ENCODE measurements around the gene POP7. TPM values are rescaled to one million over a fixed set of nuclear protein-coding genes. Genes with fewer than 3 reads are reported as not detected.
A peak's percentile ranks its signal among the peaks of the same experiment; 100 is the strongest.

POP7 gene
- total and polyA plus RNA-seq, 9 donors: 23.5 to 31.6 (median 25.4) TPM

GRCh38 chr7:100678291-100678984 lies 27.5 kb upstream of the POP7 start:
- no peak for DNase-seq
- Histone ChIP-seq H3K4me3 (ENCODE audit: low read length) (no peak overlapping the region), H3K27me3 (ENCODE audit: control insufficient read depth, insufficient read depth, low read length) (no peaks in the 10 kb centered on the region), H3K9me3 (replicated peaks; ENCODE audit: control insufficient read depth, low read depth, low read length) (no peaks in the 10 kb centered on the region), H3K36me3 (ENCODE audit: control insufficient read depth, insufficient read depth, low read length) (peaks cover 70% of the 10 kb centered on the region), H3K4me1 (ENCODE audit: control insufficient read depth, insufficient read depth, low read length) (peaks cover 28% of the 10 kb centered on the region), H3K27ac (ENCODE audit: low read length) (no peak overlapping the region)
- 70% methylated on average over 27 of the region's 35 CpGs for WGBS (ENCODE audit: insufficient coverage)

GRCh38 chr7:100679129-100679926 lies 26.6 kb upstream of the POP7 start:
- H3K36me3 ChIP-seq (ENCODE audit: control insufficient read depth, insufficient read depth, low read length): peaks cover 78% of the 10 kb centered on the region
- no peak overlapping the region for H3K27ac ChIP-seq (ENCODE audit: low read length)
- no peaks in the 10 kb centered on the region for H3K27me3 ChIP-seq (ENCODE audit: control insufficient read depth, insufficient read depth, low read length)
- no peak overlapping the region for H3K4me3 ChIP-seq (ENCODE audit: low read length)
- peaks cover 28% of the 10 kb centered on the region for H3K4me1 ChIP-seq (ENCODE audit: control insufficient read depth, insufficient read depth, low read length)
- no peaks in the 10 kb centered on the region for H3K9me3 ChIP-seq (replicated peaks; ENCODE audit: control insufficient read depth, low read depth, low read length)
- WGBS (ENCODE audit: insufficient coverage): 72% methylated on average over 9 of the region's 13 CpGs
- no peak for DNase-seq

- no peaks in the 10 kb centered on the region for H3K27me3 ChIP-seq (ENCODE audit: control insufficient read depth, insufficient read depth, low read length)
- H3K4me3 ChIP-seq (ENCODE audit: low read length): no peak overlapping the region
- no peaks in the 10 kb centered on the region for H3K9me3 ChIP-seq (replicated peaks; ENCODE audit: control insufficient read depth, low read depth, low read length)
- H3K36me3 ChIP-seq (ENCODE audit: control insufficient read depth, insufficient read depth, low read length): peaks cover 86% of the 10 kb centered on the region
- peak; percentile 69 for DNase-seq
- no peak overlapping the region for H3K27ac ChIP-seq (ENCODE audit: low read length)
- H3K4me1 ChIP-seq (ENCODE audit: control insufficient read depth, insufficient read depth, low read length): peaks cover 28% of the 10 kb centered on the region
- WGBS (ENCODE audit: insufficient coverage): 53% methylated on average over 5 of the region's 13 CpGs
Observed at GRCh38 chr7:100679927-100680575, 25.9 kb upstream of the POP7 start.

- Histone ChIP-seq H3K36me3 (ENCODE audit: control insufficient read depth, insufficient read depth, low read length) (peaks cover 92% of the 10 kb centered on the region), H3K27ac (ENCODE audit: low read length) (no peak overlapping the region)
- 78% methylated on average over 13 of the region's 18 CpGs for WGBS (ENCODE audit: insufficient coverage)
Observed at GRCh38 chr7:100680576-100681271, 25.2 kb upstream of the POP7 start.

GRCh38 chr7:100681491-100682227 lies 24.3 kb upstream of the POP7 start:
- H3K27ac ChIP-seq (ENCODE audit: low read length): no peak overlapping the region
- no peaks in the 10 kb centered on the region for H3K27me3 ChIP-seq (ENCODE audit: control insufficient read depth, insufficient read depth, low read length)
- H3K36me3 ChIP-seq (ENCODE audit: control insufficient read depth, insufficient read depth, low read length): peaks cover 98% of the 10 kb centered on the region
- H3K4me1 ChIP-seq (ENCODE audit: control insufficient read depth, insufficient read depth, low read length): peaks cover 17% of the 10 kb centered on the region
- no peak for DNase-seq
- WGBS (ENCODE audit: insufficient coverage): 65% methylated on average over 26 of the region's 29 CpGs
- H3K4me3 ChIP-seq (ENCODE audit: low read length): no peak overlapping the region
- H3K9me3 ChIP-seq (replicated peaks; ENCODE audit: control insufficient read depth, low read depth, low read length): no peaks in the 10 kb centered on the region

More at GRCh38 chr7:100680576-100681271, 25.2 kb upstream of the POP7 start:
- no peak overlapping the region for H3K4me3 ChIP-seq (ENCODE audit: low read length)
- no peak for DNase-seq
- H3K27me3 ChIP-seq (ENCODE audit: control insufficient read depth, insufficient read depth, low read length): no peaks in the 10 kb centered on the region
- peaks cover 25% of the 10 kb centered on the region for H3K4me1 ChIP-seq (ENCODE audit: control insufficient read depth, insufficient read depth, low read length)
- H3K9me3 ChIP-seq (replicated peaks; ENCODE audit: control insufficient read depth, low read depth, low read length): no peaks in the 10 kb centered on the region

GRCh38 chr7:100682228-100682741 lies 23.6 kb upstream of the POP7 start:
- H3K27ac ChIP-seq (ENCODE audit: low read length): no peak overlapping the region
- H3K27me3 ChIP-seq (ENCODE audit: control insufficient read depth, insufficient read depth, low read length): no peaks in the 10 kb centered on the region
- no peaks in the 10 kb centered on the region for H3K9me3 ChIP-seq (replicated peaks; ENCODE audit: control insufficient read depth, low read depth, low read length)
- no peak for DNase-seq
- peaks cover 15% of the 10 kb centered on the region for H3K4me1 ChIP-seq (ENCODE audit: control insufficient read depth, insufficient read depth, low read length)
- H3K36me3 ChIP-seq (ENCODE audit: control insufficient read depth, insufficient read depth, low read length): peaks cover 98% of the 10 kb centered on the region
- H3K4me3 ChIP-seq (ENCODE audit: low read length): no peak overlapping the region
- 63% methylated on average over 20 of the region's 25 CpGs for WGBS (ENCODE audit: insufficient coverage)

GRCh38 chr7:100682991-100683658 lies 22.8 kb upstream of the POP7 start:
- no peak overlapping the region for H3K27ac ChIP-seq (ENCODE audit: low read length)
- peaks cover 98% of the 10 kb centered on the region for H3K36me3 ChIP-seq (ENCODE audit: control insufficient read depth, insufficient read depth, low read length)
- no peaks in the 10 kb centered on the region for H3K27me3 ChIP-seq (ENCODE audit: control insufficient read depth, insufficient read depth, low read length)
- WGBS (ENCODE audit: insufficient coverage): 69% methylated on average over 23 of the region's 28 CpGs
- H3K4me1 ChIP-seq (ENCODE audit: control insufficient read depth, insufficient read depth, low read length): peaks cover 15% of the 10 kb centered on the region
- DNase-seq: no peak
- no peak overlapping the region for H3K4me3 ChIP-seq (ENCODE audit: low read length)
- H3K9me3 ChIP-seq (replicated peaks; ENCODE audit: control insufficient read depth, low read depth, low read length): no peaks in the 10 kb centered on the region

GRCh38 chr7:100683659-100684533 lies 22.0 kb upstream of the POP7 start:
- Histone ChIP-seq H3K27me3 (ENCODE audit: control insufficient read depth, insufficient read depth, low read length) (no peaks in the 10 kb centered on the region), H3K36me3 (ENCODE audit: control insufficient read depth, insufficient read depth, low read length) (peaks cover 98% of the 10 kb centered on the region), H3K4me3 (ENCODE audit: low read length) (no peak overlapping the region), H3K27ac (ENCODE audit: low read length) (no peak overlapping the region), H3K4me1 (ENCODE audit: control insufficient read depth, insufficient read depth, low read length) (peaks cover 12% of the 10 kb centered on the region), H3K9me3 (replicated peaks; ENCODE audit: control insufficient read depth, low read depth, low read length) (no peaks in the 10 kb centered on the region)
- DNase-seq: no peak
- WGBS (ENCODE audit: insufficient coverage): 91% methylated on average over 21 of the region's 37 CpGs

Measured in muscle of leg (tissue), 11 donors.